Measurements from ENCODE around the gene PIK3C3.

- TF ChIP-seq SMC3 (conservative IDR thresholded peaks at IDR 0.05; ENCODE audit: poor library complexity) (no peak), EZH2 (IDR thresholded peaks at IDR 0.05; ENCODE audit: borderline replicate concordance, insufficient read depth, low read length, poor library complexity, severe bottlenecking) (no peak), POLR2AphosphoS5 (IDR thresholded peaks at IDR 0.05) (no peak), MXI1 (conservative IDR thresholded peaks at IDR 0.05; ENCODE audit: poor library complexity, severe bottlenecking) (no peak), RAD21 (conservative IDR thresholded peaks at IDR 0.05) (no peak)
- TF ChIP-seq, protein P1, sequence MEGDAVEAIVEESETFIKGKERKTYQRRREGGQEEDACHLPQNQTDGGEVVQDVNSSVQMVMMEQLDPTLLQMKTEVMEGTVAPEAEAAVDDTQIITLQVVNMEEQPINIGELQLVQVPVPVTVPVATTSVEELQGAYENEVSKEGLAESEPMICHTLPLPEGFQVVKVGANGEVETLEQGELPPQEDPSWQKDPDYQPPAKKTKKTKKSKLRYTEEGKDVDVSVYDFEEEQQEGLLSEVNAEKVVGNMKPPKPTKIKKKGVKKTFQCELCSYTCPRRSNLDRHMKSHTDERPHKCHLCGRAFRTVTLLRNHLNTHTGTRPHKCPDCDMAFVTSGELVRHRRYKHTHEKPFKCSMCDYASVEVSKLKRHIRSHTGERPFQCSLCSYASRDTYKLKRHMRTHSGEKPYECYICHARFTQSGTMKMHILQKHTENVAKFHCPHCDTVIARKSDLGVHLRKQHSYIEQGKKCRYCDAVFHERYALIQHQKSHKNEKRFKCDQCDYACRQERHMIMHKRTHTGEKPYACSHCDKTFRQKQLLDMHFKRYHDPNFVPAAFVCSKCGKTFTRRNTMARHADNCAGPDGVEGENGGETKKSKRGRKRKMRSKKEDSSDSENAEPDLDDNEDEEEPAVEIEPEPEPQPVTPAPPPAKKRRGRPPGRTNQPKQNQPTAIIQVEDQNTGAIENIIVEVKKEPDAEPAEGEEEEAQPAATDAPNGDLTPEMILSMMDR (IDR thresholded peaks at IDR 0.05; ENCODE audit: poor library complexity, severe bottlenecking): no peak
Measured at GRCh38 chr18:41938445-41938844, 16.6 kb upstream of the PIK3C3 start.

Measured in neural cell (in vitro differentiated cells).